Fibroblast of mammary gland (primary cell): ENCODE data around the gene SLC5A2.

Source experiments
- DNase-seq: peaks from one replicate; pipeline ENCODE4 v3.0.0-alpha.2; 2010; ENCODE audit warnings: low read depth
- H3K4me3 ChIP-seq: 2 replicates; pipeline ENCODE4 v1.5.1; 2011; ENCODE audit warnings: low read depth, mild to moderate bottlenecking, low read length, moderate library complexity; ENCODE audit not compliant: control insufficient read depth
- CTCF ChIP-seq: conservative IDR thresholded peaks from 2 replicates; pipeline ENCODE4 v1.5.1; 2011; ENCODE audit warnings: low read depth, low read length, inconsistent platforms; ENCODE audit not compliant: control insufficient read depth, insufficient read depth

The SLC5A2 gene

GRCh38 chr16:31459687-31460581 lies 23.0 kb upstream of the SLC5A2 start:
- peak overlapping the region; percentile 57 for H3K4me3 ChIP-seq
- DNase-seq = peak; percentile 99
- TF ChIP-seq CTCF = no peak

GRCh38 chr16:31460582-31461002 lies 22.3 kb upstream of the SLC5A2 start:
- peak; percentile 78 for DNase-seq
- no peak overlapping the region for H3K4me3 ChIP-seq
- TF ChIP-seq CTCF = peak; percentile 76

- no peak for TF ChIP-seq CTCF
- no peak overlapping the region for H3K4me3 ChIP-seq
- DNase-seq = no peak
Observed at GRCh38 chr16:31461201-31461920, 21.6 kb upstream of the SLC5A2 start.

- TF ChIP-seq CTCF = no peak
Observed at GRCh38 chr16:31461921-31462804, 20.8 kb upstream of the SLC5A2 start.

GRCh38 chr16:31464348-31464769 lies 18.6 kb upstream of the SLC5A2 start:
- DNase-seq = no peak
- no peak overlapping the region for H3K4me3 ChIP-seq
- no peak for TF ChIP-seq CTCF

More at GRCh38 chr16:31461921-31462804, 20.8 kb upstream of the SLC5A2 start:
- no peak overlapping the region for H3K4me3 ChIP-seq
- no peak for DNase-seq

- TF ChIP-seq CTCF = no peak
- H3K4me3 ChIP-seq = no peak overlapping the region
- DNase-seq = no peak
Observed at GRCh38 chr16:31464781-31465260, 18.1 kb upstream of the SLC5A2 start.
